Activated T-helper 1 cell treated with Interleukin-2 at 50 U/mL for 16 hours (primary cell): ENCODE measurements around the gene ANKRD29.

ENCODE experiments used
- DNase-seq: peaks from one replicate; pipeline ENCODE4 v3.0.0-alpha.2; 2020; ENCODE audit warnings: low read depth

Gene ANKRD29

DNA sequence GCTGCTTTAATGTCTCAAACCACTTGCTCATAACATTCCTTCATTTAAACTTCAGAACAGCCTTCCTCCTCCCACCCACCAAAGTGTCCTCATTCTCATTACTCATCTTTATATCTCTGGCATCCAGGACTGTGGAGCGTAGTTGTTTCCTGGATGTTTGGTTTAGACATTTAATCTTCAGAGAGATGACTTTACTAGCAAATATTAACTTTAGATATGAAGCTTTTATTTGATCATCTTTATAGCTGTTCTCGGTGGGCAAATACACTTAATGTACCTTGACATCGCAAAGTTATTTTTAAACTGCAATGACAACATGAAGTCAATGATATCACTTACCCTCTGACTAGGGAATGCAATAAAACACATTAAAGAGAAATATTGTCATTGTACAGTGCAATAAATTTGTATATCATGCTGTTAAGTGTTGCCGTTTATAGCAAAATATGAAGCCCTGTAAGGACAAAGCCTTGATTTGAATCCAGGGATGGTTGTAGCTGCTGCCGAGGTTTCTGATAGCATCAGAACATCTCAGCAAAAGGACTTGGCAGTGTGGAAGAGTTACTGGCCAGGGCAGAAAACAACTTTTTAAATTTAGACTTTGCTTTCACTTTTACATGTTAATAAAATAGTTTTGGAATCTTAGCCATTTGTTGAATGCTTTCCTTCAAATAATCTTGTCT, 21.9 kb upstream of the ANKRD29 start:
- DNase-seq = no peak

DNA sequence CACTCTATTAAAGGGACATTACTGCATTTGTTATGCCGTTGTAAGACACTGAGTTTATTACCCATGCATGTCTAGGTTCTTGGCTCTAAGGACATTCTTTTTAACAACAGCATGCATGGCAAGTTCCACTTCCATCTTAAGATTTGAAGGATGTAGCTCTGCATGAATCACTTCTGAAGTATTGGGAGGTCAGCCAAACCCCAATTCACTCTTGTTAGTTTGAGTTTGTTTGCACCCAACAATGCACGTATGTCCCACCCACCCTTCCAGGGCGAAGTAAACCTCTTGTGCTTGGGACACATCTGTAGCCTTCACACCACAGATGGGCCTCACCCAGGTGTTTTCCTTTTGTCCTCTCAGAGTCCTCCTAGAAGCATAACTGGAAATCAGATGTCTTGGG, 21.0 kb upstream of the ANKRD29 start:
- no peak for DNase-seq

DNA sequence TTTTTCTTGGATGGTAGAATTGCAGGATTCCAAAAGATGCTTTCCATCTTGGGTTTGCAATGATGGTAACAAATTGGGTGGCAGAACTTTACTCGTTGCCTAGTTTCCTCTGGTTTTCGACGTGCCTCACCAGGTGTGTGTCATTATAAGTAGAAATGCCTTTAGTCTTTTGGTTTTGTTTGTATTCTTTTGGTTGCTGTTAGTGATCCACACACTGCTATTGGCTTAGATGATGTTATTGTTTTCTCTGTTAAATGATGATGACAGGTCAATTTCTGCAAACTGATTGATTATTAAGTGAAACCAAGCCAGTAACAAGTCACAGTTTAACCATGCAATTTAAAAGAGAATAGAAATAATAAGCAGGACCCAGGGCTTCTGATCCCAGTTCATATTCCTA, 20.4 kb upstream of the ANKRD29 start:
- DNase-seq = no peak

DNA sequence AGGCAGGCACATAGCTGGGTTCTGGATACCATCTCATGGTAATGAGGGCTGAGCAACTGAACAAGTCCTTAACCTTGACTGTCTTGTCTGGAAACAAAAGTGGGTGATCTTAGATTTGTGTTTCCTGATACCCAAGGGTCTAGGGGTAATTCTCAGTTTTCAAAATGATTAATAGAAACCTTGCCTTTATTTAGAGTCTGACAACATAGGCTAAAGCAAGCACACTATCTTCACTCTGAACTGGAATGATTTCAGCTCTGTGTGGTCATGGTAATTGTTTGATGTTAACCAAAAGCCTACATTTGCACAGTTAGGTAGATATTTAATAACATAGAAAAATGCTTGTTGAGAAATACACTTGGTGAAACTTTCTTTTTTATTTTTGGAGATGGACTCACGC, 19.8 kb upstream of the ANKRD29 start:
- DNase-seq = no peak

DNA sequence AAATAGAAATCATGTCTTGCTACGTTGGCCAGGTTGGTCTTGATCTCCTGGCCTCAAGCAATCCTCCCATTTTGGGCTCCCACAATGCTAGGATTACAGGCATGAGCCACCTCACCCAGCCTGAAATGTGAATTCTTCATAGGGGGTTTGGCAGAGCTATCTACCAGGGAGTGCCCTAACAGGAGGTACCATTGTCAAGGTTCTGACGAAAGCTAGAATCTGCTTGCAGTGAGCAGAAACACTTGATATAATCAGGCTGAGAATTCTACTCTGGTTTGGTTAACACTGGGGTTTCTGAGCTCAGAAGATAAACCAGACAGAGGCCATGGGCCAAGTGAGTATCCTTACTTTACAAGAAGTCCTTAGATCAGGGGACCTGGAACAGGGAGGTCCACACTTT, 19.3 kb upstream of the ANKRD29 start:
- no peak for DNase-seq

DNA sequence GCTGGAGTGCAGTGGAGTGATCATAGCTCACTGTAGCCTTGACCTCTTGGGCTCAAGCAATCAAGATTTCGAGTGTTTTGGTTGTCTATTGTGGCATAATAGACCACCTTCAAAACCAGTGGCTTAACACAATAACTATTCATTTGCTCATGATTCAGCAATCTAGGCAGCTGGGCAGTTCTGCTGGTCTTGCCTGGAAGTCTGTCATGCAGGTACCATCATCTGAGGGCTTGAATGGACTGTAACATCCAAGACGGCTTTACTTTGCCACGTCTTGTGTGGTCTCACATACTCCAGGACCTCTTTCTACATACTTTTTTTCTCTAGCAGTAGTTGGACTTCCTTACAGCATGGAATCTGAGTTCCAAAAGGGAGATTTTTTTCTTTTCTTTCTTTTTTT, 13.2 kb upstream of the ANKRD29 start:
- DNase-seq = no peak

DNA sequence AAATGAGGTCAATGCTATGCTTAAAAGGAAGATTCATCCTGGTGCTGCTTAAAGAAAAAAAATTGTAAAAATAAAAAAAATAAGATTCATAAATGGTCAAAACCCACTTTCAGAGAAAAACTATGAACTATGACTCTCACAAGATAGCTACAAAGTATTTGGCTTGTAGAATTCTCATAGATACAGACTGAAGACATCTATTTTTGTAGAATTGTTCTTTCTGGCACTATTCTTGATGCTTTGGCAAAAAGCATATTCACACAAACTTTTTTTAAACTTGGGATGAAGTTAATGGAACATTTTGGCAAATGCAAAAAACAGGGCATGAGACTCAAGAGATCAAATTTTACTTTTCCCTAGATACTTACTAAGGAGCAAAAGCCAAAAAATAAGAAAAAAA, 12.5 kb upstream of the ANKRD29 start:
- DNase-seq = no peak

DNA sequence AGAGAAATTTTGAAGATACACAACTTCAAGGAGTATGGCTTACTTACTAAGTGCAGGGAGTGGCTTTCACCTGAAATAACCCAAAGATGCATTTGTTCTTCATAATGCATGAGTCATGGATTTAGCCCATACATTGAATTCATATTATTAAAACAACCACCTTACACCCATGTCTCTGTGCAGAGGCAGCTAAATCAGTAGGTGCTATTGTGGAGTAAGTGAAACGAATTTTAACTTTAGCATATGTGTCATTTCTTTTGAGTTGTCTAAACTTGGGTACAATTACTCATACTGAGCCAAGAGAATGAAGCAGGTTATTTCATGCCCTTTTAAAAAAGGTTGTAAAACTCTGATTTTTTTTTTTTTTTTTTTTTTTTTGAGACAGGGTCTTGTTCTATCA, 11.0 kb upstream of the ANKRD29 start:
- DNase-seq = no peak

DNA sequence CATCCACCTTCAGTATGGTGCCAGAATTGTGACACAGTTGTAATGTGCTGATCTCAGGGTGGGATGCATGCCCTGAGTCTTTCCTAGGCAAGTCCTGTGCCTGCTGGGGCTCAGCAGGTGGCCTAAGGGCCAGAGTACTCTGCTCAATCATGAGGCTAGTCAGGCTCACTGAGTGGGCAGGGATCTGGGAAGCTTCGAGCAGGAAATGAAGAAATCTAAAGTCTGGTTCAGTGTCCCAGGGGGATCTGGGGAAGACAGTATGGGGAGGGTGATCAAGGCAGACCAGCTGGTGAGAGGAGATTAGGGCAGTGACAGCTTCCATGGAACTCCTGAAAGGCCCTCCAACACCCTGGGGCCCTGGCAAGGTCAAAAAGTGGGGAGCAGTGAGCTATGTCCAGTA, 8.9 kb upstream of the ANKRD29 start:
- DNase-seq = no peak

DNA sequence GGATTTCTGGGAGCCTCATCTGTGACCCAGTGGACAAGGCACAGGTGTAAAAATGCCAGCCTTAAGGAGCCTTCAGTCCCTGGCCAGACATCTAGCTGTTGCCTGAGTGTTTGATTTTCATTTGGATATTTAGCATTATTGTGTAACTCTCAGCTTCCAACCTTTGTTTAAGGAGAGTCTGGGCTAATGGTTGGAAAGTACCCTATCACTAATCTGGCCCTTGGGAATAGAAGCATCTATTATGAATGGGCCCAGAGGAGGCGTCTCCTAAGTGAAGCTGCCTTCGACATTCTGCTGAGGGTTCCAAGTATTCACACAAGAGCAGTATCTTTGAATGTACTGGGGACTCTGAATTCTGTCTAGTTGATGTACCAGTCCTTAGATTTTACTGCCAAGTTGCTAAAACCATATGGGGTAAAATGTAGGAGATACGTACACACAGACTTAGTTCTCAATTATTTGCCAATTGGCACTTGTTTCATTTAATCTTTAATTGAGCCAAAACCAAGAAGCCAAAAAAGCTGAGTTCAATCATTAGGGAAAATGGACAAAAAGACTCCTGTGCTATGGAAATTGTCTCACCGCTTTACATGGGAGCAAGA, 7.2 kb upstream of the ANKRD29 start:
- no peak for DNase-seq

DNA sequence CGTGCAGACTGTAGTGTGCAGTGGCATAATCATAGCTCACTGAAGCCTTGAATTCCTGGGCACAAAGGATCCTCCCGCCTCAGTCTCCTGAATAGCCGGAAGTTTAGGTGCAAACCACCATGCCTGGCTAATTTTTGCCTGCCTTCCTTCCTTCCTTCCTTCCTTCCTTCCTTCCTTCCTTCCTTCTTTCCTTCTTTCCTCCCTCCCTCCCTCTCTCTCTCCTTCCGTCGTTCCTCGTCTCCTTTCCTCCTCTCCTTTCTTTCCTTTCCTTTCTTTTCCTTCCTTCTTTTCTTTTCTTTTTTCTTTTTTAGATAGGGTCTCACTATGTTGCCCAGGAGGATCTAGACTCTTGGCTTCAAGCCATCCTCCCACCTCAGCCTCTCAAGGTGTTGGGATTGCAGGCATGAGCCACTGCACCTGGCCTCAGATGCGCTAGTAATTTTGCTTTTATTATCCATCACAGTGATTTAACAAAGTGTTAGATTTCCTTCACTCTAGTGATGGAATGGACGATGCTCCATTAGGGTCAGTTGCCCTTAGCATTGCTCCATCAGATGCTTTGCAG, 6.6 kb upstream of the ANKRD29 start:
- DNase-seq = no peak

DNA sequence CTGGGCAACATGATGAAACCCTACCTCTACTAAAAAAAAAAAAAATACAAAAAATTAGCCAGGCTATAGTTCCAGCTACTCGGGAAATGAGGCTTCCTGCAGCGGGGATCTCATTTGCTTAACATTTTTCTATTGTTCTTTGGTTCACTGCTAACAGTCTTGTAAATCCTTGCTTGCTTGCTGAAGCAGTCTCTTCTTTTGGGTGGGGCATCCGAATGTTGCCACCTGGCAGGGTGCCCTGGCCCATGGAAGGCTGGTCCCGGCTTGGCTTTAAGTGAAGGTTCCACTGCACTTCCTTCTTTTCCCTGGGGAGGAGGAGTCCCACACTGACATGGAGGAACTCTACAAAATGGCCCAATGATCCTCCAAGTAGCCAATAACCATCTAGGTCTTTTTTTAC, 6.0 kb upstream of the ANKRD29 start:
- no peak for DNase-seq

DNA sequence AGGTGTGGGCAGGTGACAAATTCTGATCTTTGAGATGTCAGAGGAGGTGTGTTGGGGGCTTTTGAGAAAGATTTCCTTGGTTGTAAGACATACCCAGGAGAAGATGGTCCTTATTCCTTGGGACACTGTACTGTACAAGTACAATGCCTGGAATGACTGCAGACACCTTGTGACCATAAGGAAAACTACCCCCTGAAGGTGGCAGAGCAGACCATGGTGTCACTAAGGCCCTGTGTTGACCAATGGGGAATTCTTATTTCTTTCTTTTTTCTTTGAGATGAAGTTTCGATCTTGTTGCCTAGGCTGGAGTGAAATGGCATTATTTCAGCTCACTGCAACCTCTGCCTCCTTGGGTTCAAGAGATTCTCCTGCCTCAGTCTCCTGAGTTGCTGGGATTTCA, 4.4 kb upstream of the ANKRD29 start:
- no peak for DNase-seq

DNA sequence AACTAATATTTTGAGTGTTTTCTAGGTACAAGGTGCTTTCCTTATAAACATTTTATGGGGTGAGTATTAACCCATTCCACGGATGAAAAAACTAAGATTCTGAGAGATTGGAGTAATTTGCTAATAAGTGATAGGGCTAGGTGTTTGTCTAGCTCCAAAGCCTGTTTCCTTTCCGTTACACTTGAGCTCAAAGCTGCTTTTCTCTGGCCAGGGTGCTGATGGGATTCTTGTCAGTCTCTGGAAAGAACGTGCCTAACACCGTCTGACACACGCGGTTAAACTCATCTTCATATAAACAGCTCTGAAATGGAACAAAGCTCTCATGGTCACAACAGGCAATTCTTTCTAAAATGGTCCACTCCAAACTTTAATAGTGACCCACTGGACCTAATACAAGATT, 2.0 kb upstream of the ANKRD29 start:
- no peak for DNase-seq

DNA sequence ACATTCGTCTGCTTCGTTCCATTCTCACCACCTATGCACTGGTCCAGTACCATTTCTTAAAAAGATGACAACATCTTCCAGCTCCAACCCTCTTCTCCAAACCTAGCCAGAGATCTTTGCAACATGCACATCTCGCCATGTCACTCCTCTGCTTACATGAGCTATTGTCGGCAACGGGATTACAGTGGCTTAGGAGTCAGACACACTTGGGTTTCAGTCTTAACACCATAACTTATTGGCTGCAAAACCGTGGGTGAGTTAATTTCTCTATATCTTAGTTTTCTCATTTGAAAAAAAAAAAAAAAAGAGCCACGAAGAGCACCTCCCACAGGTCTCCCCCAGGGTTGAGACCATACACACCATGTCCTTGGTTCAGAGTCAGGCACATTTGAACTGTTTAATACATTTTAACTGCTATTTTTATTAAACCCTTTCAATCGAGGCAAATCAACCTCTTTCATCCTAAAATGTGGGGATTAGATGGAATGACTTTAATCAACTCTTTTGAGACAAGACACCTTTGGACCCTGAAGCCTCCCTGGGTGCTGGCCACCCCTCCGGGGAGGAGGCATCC, 889 bp downstream of the ANKRD29 start:
- DNase-seq = no peak

DNA sequence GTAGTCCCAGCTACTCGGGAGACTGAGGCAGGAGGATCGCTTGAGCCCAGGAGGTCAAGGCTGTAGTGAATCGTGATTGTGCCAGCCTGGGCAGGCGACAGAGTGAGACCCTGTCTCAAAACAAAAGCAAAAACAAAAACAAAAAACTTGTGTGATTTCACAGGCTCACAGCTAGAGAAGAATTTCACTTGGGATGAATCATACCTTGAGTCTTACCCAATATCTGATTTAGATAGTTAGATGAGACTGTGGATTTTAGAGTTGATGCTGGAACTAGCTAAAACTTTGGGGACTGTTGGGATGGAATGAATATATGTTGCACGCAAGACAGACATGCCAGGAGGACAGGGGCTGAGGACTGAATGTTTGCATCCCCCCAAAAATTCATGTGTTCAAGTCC, 4.4 kb downstream of the ANKRD29 start:
- no peak for DNase-seq

DNA sequence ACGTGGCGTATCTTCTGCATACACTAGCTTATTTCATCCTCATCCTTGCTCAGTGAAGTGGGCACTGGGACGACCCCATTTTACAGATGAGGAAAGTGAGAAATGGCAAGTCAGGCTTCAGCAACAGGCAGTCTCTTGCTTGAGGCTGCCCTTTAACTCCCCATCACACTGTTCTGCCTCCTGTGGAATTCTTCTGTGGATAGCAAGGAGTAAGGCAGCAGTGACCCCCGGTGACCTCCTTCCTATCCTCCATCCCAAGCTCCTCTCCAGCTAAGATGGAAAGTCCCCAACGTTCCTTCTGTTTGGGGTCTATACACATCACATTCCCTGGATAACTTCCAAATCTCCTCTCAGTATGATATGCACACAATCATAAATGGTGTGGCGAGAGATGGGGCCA, 10.5 kb downstream of the ANKRD29 start:
- DNase-seq = no peak

DNA sequence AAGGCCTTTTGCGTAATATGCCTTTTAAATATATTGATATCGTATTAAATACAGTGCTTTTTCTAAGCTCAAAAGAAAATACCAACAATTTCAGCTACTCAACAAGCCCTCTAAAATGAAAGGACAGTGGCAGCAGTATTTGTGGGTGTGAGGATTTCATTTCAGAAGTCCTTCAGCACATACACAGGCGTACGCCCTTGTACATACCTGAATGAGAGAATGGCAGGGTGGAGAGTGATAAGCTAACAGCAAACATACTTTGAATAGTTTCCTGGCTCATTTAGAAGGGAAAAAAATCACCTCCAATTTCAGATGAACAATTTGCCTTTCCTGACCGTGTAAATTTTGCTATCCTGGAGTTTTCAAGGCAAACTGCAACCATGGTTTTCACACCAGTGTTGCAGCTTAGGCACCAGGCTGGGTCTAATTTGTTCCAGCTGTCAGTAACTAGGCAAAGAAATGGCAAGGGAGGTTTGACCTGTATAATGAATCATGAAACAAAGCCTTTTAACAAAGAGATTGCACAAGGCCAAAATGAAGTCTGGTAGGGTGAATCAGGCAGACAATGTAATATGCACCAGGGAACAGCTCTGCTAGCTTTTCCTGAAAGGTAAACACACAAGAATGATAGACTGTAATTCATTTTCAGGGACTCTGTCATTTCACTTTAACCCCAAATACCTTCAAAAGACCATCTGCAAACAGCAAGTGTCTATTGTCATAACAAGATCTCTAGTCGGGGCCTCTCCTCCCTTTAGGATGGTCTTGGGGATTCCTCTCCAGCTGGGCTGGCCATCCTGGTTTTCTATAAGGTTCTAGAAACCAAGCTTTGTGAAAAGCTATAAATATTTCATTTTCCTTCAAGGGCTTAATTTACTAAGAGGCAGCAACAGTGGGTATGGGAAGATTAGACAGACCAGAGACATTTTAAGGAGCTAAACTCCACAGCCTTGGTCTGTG, 11.5 kb downstream of the ANKRD29 start:
- no peak for DNase-seq

DNA sequence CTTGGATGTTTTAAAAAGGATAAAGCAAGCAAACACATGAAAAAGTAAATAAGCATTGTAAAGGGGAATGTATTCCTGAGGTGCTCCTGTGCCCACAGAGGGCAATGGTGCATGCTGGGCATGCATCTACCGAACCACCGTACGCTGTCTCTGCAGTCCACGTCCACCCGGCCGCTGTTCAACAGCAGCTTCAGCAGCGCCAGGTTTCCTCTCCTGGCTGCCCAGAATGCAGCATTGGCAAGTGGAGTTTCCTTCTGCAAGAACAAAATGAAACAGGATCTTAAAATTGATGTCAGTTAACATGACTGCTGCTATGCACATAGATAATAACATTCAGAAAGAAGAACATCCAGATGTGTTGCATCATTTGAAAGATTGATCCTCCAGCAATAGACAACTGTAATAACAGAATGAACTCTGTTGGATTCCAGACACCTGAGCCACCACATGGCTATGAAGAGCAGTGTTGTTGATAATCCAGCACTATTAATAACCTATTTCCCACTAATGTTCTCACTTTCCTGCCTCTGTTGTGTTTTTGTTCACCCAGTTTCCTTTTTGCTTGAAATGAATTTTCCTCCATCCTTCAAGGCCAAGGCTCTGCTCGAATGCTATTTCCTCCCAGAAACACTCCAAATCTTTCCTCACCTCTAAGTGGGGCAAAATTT, 13.6 kb downstream of the ANKRD29 start:
- no peak for DNase-seq

DNA sequence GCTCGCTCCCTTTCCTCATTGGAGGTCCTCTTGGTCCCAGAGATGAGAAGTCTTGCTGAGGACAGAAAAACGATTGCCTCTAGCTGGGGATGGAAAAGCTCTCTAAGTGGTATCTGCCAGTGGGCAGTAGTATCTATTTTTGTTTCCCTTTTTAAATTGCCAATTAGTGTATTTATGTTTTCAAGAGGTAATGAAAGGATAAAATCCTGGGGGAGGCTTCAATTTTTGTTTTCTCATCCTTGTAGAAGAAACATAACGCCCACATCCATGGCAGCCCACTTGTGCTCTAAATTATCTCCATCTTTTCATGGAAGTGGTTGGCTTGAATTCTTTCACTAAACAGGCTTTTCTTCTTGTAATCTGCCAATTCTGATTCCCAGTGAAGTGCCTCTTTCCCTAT, 14.3 kb downstream of the ANKRD29 start:
- no peak for DNase-seq

DNA sequence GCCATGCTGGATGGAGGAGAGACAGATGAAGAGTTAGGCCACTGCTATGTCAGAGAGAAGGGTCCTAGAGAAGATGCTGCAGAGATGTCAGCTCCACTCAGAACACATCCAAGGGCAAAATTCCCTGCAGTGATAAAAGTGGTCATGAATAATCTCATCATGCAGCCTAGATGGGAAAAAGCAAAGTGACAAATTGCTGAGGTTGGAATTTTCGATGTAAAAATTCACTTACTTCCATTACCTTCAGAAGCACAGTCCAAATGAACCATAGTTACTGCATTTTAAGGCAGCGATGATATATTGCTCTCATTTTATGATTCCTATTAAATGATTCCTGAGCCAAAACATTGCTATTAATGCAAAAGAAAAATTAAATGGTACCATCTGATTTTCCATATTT, 16.4 kb downstream of the ANKRD29 start:
- no peak for DNase-seq
